ENCODE data around the gene DLG2.

- no peak for TF ChIP-seq CTCF (conservative IDR thresholded peaks at IDR 0.05 in 1 of 2, IDR thresholded peaks at IDR 0.05 in 1 of 2; ENCODE audit: extremely low read depth in 1 of 2, insufficient read depth in 1 of 2, low read depth in 1 of 2, low read length in 2 of 2)
- no peak for TF ChIP-seq EZH2 (IDR thresholded peaks at IDR 0.05; ENCODE audit: borderline replicate concordance, low read length)
Measured at GRCh38 chr11:85062659-85063058, 564.5 kb downstream of the DLG2 start.
